ENCODE results near the gene NLRP5.

NLRP5 gene

DNA sequence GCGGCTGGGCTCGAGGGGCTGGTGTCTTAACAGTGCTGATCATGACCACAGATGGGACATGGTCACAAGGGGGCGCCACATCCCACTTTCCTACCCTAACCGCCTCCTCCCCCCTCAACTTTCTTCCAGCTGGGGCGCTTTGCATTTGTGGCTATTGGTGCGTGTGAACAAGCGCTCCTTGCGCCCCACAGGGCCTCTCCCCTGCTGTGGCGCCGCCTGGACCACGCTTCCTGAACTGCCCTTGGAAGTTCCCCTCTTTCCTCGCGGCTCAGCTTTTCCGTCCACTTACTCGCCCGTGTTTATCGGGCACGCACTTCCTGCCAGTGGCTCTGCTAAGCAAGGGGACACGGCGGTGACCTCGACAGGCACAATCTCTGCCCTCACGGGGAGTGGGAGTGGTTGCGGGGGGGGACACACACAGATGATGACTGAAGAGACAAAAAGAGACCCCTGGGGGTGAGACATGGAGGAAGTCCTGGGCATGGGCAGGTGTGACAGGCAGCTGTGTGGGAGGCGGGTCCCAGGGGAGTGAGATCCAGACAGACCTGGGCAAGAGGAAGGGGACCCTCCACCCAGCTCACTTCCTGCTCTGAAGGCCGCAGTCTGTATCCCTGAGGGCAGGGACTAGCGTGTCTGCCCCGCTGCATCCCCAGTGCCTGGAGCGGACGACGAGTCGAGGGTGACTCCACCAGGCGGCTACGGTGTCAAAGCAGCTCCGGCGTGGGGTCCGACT is 94.3 kb downstream of the NLRP5 start:
- no peaks in the 10 kb centered on the region for H3K36me3 ChIP-seq (ENCODE audit: control insufficient read depth, insufficient read depth, low read length)
- peak overlapping the region; percentile 46 for H3K4me3 ChIP-seq (ENCODE audit: low read depth, low read length)
- TF ChIP-seq, protein P1, sequence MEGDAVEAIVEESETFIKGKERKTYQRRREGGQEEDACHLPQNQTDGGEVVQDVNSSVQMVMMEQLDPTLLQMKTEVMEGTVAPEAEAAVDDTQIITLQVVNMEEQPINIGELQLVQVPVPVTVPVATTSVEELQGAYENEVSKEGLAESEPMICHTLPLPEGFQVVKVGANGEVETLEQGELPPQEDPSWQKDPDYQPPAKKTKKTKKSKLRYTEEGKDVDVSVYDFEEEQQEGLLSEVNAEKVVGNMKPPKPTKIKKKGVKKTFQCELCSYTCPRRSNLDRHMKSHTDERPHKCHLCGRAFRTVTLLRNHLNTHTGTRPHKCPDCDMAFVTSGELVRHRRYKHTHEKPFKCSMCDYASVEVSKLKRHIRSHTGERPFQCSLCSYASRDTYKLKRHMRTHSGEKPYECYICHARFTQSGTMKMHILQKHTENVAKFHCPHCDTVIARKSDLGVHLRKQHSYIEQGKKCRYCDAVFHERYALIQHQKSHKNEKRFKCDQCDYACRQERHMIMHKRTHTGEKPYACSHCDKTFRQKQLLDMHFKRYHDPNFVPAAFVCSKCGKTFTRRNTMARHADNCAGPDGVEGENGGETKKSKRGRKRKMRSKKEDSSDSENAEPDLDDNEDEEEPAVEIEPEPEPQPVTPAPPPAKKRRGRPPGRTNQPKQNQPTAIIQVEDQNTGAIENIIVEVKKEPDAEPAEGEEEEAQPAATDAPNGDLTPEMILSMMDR (IDR thresholded peaks at IDR 0.05) = peak; percentile 44
- peak overlapping the region; percentile 81 for H3K4me2 ChIP-seq (ENCODE audit: low read length)
- H3K27ac ChIP-seq = no peak overlapping the region
- no peak overlapping the region for H3K9ac ChIP-seq
- H3K9me3 ChIP-seq (ENCODE audit: control insufficient read depth, low read length) = no peaks in the 10 kb centered on the region
- peak overlapping the region; percentile 88 for H2AFZ ChIP-seq
- H3K79me2 ChIP-seq = no peaks in the 10 kb centered on the region
- no peaks in the 10 kb centered on the region for H3K27me3 ChIP-seq (ENCODE audit: control insufficient read depth, insufficient read depth, low read length)
- H3K4me1 ChIP-seq = no peaks in the 10 kb centered on the region

- no peaks in the 10 kb centered on the region for H3K9me3 ChIP-seq (ENCODE audit: control insufficient read depth, low read length)
- no peaks in the 10 kb centered on the region for H3K36me3 ChIP-seq (ENCODE audit: control insufficient read depth, insufficient read depth, low read length)
- no peak overlapping the region for H2AFZ ChIP-seq
- no peak overlapping the region for H3K9ac ChIP-seq
- no peaks in the 10 kb centered on the region for H3K79me2 ChIP-seq
- no peak overlapping the region for H3K4me3 ChIP-seq (ENCODE audit: low read depth, low read length)
- no peak overlapping the region for H3K4me2 ChIP-seq (ENCODE audit: low read length)
- H3K27me3 ChIP-seq (ENCODE audit: control insufficient read depth, insufficient read depth, low read length) = no peaks in the 10 kb centered on the region
- H3K4me1 ChIP-seq = no peaks in the 10 kb centered on the region
- H3K27ac ChIP-seq = no peak overlapping the region
- TF ChIP-seq, protein P1 (IDR thresholded peaks at IDR 0.05) = no peak
Observed at GRCh38 chr19:56083668-56084067, 97.1 kb downstream of the NLRP5 start.

GRCh38 chr19:56084835-56085536 is 98.4 kb downstream of the NLRP5 start:
- Histone ChIP-seq H3K79me2 (peaks cover 4% of the 10 kb centered on the region), H3K27me3 (ENCODE audit: control insufficient read depth, insufficient read depth, low read length) (no peaks in the 10 kb centered on the region), H3K4me3 (ENCODE audit: low read depth, low read length) (no peak overlapping the region), H2AFZ (no peak overlapping the region), H3K9ac (no peak overlapping the region), H3K36me3 (ENCODE audit: control insufficient read depth, insufficient read depth, low read length) (no peaks in the 10 kb centered on the region), H3K9me3 (ENCODE audit: control insufficient read depth, low read length) (no peaks in the 10 kb centered on the region), H3K27ac (no peak overlapping the region), H3K4me1 (no peaks in the 10 kb centered on the region), H3K4me2 (ENCODE audit: low read length) (no peak overlapping the region)
- TF ChIP-seq, protein P1 (IDR thresholded peaks at IDR 0.05) = no peak

DNA sequence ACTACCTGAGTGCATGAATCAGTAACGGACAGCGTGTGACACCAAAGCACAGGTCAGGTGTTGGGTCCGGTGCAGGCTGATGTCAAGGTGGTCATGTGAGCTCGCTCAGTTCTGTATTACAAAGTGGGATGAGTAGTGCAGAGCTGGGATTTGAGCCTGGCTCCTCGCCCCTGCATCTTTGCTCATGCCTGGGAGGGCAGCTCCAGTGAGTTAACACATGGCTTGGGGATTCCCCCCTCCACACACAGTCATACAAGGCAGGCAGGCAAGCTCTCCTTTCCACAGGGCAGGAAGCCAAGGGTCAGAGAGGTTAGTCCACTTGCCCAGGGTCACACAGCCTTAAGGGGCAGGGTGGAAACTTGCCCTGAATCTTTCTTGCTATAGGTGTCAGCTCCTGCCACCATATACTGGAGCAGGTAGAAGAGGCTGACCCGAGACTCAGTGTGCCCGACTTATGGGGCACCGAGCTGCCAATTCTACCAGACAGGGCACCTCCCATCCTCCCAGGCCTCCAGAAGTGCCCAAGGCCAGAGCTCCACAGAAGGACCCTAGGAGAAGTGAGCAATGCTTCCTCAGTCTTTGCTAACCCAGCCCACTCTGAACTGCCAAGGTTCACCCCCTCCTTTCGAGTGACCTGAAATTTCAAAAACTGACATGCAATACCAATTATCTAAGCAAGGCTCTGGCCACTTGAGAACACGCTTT is 99.1 kb downstream of the NLRP5 start:
- Histone ChIP-seq H3K4me3 (ENCODE audit: low read depth, low read length) (no peak overlapping the region), H3K79me2 (peaks cover 7% of the 10 kb centered on the region), H3K36me3 (ENCODE audit: control insufficient read depth, insufficient read depth, low read length) (no peaks in the 10 kb centered on the region), H3K27ac (no peak overlapping the region), H3K4me2 (ENCODE audit: low read length) (no peak overlapping the region), H2AFZ (no peak overlapping the region), H3K9ac (no peak overlapping the region), H3K9me3 (ENCODE audit: control insufficient read depth, low read length) (no peaks in the 10 kb centered on the region), H3K27me3 (ENCODE audit: control insufficient read depth, insufficient read depth, low read length) (no peaks in the 10 kb centered on the region), H3K4me1 (no peaks in the 10 kb centered on the region)
- TF ChIP-seq, protein P1 (IDR thresholded peaks at IDR 0.05) = no peak
